Fibroblast of lung (primary cell): Measurements from ENCODE around the gene OR52N1. TPM values are rescaled to one million over a fixed set of nuclear protein-coding genes. Genes with fewer than 3 reads are reported as not detected.

ENCODE experiments used
- DNase-seq, 2 donors: peaks; one replicate each; pipeline versions ENCODE4 v3.0.0 to v3.0.0-alpha.2; 2010; ENCODE audit warnings: low read depth in 2 of 2
- H2AFZ ChIP-seq: 2 replicates; pipeline ENCODE4 v1.5.1; 2012; ENCODE audit warnings: low read length, control low read depth, inconsistent platforms
- H3K27ac ChIP-seq: 2 replicates; pipeline ENCODE4 v1.5.1; 2011; ENCODE audit warnings: low read length, control low read depth; ENCODE audit not compliant: insufficient read depth
- H3K27me3 ChIP-seq: 2 replicates; pipeline ENCODE4 v1.5.1; 2011; ENCODE audit warnings: mild to moderate bottlenecking, low read length; ENCODE audit not compliant: control insufficient read depth, insufficient read depth
- H3K36me3 ChIP-seq: 2 replicates; pipeline ENCODE4 v1.5.1; 2011; ENCODE audit warnings: low read length; ENCODE audit not compliant: control insufficient read depth, insufficient read depth
- H3K4me1 ChIP-seq: 2 replicates; pipeline ENCODE4 v1.5.1; 2011; ENCODE audit warnings: low read length; ENCODE audit not compliant: control insufficient read depth, insufficient read depth; ENCODE audit errors: extremely low read depth
- H3K4me2 ChIP-seq: 2 replicates; pipeline ENCODE4 v1.5.1; 2011; ENCODE audit warnings: low read length, control low read depth; ENCODE audit not compliant: insufficient read depth; ENCODE audit errors: extremely low read depth
- H3K4me3 ChIP-seq, 4 experiments: fragments of 200-600 bp in 1 of 4; sonication (generic) in 1 of 4; replicated peaks in 1 of 4; 2 replicates each; pipeline ENCODE4 v1.5.1; 2011 to 2016; ENCODE audit warnings: low read length in 4 of 4, low read depth in 3 of 4, mild to moderate bottlenecking in 3 of 4, control low read depth in 2 of 4, inconsistent platforms in 1 of 4, mixed read lengths in 1 of 4; ENCODE audit not compliant: insufficient read depth in 1 of 4; ENCODE audit errors: control extremely low read depth in 1 of 4
- H3K79me2 ChIP-seq: 2 replicates; pipeline ENCODE4 v1.5.1; 2012; ENCODE audit warnings: mild to moderate bottlenecking, low read length, inconsistent platforms; ENCODE audit not compliant: control insufficient read depth, insufficient read depth
- H3K9ac ChIP-seq: 2 replicates; pipeline ENCODE4 v1.5.1; 2011; ENCODE audit warnings: mild to moderate bottlenecking, low read length, control low read depth; ENCODE audit not compliant: insufficient read depth
- H3K9me3 ChIP-seq: 2 replicates; pipeline ENCODE4 v1.5.1; 2012; ENCODE audit warnings: low read depth, low read length; ENCODE audit not compliant: control insufficient read depth, insufficient read depth
- H4K20me1 ChIP-seq: 2 replicates; pipeline ENCODE4 v1.5.1; 2011; ENCODE audit warnings: low read length; ENCODE audit not compliant: control insufficient read depth, insufficient read depth; ENCODE audit errors: extremely low read depth
- EZH2 ChIP-seq: IDR thresholded peaks from 2 replicates; pipeline ENCODE4 v1.5.1; 2012; ENCODE audit warnings: low read length, control low read depth, mild to moderate bottlenecking; ENCODE audit errors: missing control alignments
- polyA plus RNA-seq, 2 donors: library from polyadenylated mRNA; depleted of rRNA in 1 of 2; stranded (reverse) in 1 of 2; unstranded in 1 of 2; fragments of >200 nt; gene quantifications; 2 replicates each; pipeline ENCODE4 v1.2.1, GENCODE V29; 2011 to 2012; ENCODE audit warnings: missing spikeins in 1 of 2
- total RNA-seq: library from RNA; depleted of rRNA; stranded (reverse); fragments of >200 nt; gene quantifications from 2 replicates; pipeline ENCODE4 v1.2.1, GENCODE V29; 2014
- TF ChIP-seq, protein P1 (sequence below), 2 donors: IDR thresholded peaks in 1 of 2; conservative IDR thresholded peaks in 1 of 2; 1 replicate in 1 of 2; 2 replicates in 1 of 2; pipeline ENCODE4 v1.5.1; 2011 to 2012; ENCODE audit warnings: low read length in 2 of 2, control low read depth in 1 of 2, inconsistent platforms in 1 of 2, low read depth in 1 of 2, mild to moderate bottlenecking in 1 of 2

The OR52N1 gene
- total and polyA plus RNA-seq, 2 donors (not counting 1 experiment from before 2014, with no cell fraction given), result not detected

DNA sequence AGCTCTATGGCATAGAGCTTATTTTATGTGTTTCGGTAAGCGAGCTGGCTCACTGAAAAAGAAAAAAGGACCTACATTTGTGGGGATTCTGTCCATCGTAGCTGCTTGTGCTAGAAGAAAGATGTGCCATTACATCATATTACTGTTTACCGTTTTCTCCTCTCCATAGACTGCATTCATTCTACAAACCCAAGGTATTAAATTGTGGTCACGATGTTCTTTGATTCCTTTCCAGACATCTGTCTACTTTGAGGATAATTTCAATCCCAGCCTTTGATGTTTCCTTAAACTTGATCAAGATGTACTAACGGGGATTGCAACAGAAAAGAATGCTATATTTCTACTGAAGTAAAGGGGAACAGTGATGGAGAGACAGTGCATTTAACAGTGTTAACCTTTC, 5.5 kb upstream of the OR52N1 start:
- Histone ChIP-seq H3K27me3 (no peaks in the 10 kb centered on the region), H2AFZ (no peak overlapping the region), H3K4me1 (no peaks in the 10 kb centered on the region), H3K79me2 (no peaks in the 10 kb centered on the region), H3K4me3 (no peak overlapping the region), H3K9ac (no peak overlapping the region), H3K36me3 (no peaks in the 10 kb centered on the region), H3K27ac (no peak overlapping the region), H4K20me1 (no peaks in the 10 kb centered on the region), H3K9me3 (no peaks in the 10 kb centered on the region), H3K4me2 (no peak overlapping the region)
- DNase-seq, result no peak
- TF ChIP-seq EZH2, result no peak
- TF ChIP-seq, protein P1, sequence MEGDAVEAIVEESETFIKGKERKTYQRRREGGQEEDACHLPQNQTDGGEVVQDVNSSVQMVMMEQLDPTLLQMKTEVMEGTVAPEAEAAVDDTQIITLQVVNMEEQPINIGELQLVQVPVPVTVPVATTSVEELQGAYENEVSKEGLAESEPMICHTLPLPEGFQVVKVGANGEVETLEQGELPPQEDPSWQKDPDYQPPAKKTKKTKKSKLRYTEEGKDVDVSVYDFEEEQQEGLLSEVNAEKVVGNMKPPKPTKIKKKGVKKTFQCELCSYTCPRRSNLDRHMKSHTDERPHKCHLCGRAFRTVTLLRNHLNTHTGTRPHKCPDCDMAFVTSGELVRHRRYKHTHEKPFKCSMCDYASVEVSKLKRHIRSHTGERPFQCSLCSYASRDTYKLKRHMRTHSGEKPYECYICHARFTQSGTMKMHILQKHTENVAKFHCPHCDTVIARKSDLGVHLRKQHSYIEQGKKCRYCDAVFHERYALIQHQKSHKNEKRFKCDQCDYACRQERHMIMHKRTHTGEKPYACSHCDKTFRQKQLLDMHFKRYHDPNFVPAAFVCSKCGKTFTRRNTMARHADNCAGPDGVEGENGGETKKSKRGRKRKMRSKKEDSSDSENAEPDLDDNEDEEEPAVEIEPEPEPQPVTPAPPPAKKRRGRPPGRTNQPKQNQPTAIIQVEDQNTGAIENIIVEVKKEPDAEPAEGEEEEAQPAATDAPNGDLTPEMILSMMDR (conservative IDR thresholded peaks at IDR 0.05 in 1 of 2, IDR thresholded peaks at IDR 0.05 in 1 of 2; ENCODE audit: low read depth in 1 of 2, low read length in 2 of 2), result no peak

DNA sequence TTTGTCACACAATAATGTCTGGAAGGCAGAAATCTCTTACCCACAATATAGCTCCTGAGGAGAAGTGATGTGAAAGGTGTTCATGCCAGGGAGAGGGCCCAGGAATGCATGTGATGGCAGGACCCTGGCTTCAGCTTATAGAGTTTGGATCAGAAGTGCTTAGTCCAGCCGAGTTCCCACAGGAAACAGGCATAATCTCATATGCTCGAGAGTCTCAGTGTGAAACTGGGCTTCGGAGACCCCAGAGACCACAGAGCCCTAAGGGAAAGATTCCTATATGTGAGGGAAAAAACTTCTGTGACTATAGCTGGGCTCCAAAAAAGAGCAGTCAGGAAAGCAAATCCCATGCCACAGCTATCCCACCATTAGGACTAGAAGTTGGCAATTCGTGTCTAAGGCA, 7.8 kb downstream of the OR52N1 start, which contains the start of gene OR52N5:
Gene OR52N5 (minus strand): TSS at position 101 of the 400 bp plus-strand sequence. CDS start 4,721 bp downstream, outside the sequence.
- Histone ChIP-seq H3K9ac (no peak within 1 kb of the TSS), H3K4me3 (no peak within 1 kb of the TSS), H3K27ac (no peak within 1 kb of the TSS), H3K4me1 (no peaks in the 10 kb centered on the region), H3K4me2 (no peak within 1 kb of the TSS), H4K20me1 (no peaks in the 10 kb centered on the region), H3K79me2 (no peaks in the 10 kb centered on the region), H3K27me3 (no peaks in the 10 kb centered on the region), H2AFZ (no peak within 1 kb of the TSS), H3K9me3 (no peaks in the 10 kb centered on the region), H3K36me3 (no peaks in the 10 kb centered on the region)
- DNase-seq, result no peak
- TF ChIP-seq, protein P1 (conservative IDR thresholded peaks at IDR 0.05 in 1 of 2, IDR thresholded peaks at IDR 0.05 in 1 of 2; ENCODE audit: low read depth in 1 of 2, low read length in 2 of 2), result no peak
- TF ChIP-seq EZH2, result no peak

DNA sequence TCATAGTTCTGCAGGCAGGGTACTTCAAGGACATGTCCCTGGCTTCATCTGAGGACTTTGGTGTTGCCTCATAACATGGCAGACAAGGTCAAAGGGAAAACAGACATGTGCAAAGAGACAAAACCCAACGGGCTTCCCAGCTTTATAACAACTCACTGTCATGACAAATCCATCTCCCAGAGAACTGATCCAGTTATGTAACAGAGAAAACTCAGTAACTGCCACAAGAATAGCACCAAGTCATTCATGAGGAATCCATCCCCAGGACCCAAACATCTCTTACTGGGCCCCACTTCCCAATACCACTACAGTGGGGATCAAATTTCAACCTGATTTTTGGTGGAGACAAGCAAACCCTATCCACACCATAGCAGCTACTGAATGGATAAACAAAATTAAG, 24.0 kb downstream of the OR52N1 start:
- no peaks in the 10 kb centered on the region for H3K27me3 ChIP-seq
- H2AFZ ChIP-seq, result no peak overlapping the region
- TF ChIP-seq, protein P1 (conservative IDR thresholded peaks at IDR 0.05 in 1 of 2, IDR thresholded peaks at IDR 0.05 in 1 of 2; ENCODE audit: low read depth in 1 of 2, low read length in 2 of 2), result no peak
- TF ChIP-seq EZH2, result no peak
- H3K4me2 ChIP-seq, result no peak overlapping the region
- H3K4me1 ChIP-seq, result no peaks in the 10 kb centered on the region
- DNase-seq, result peak in 1 of 2 donors; percentile 15
- no peaks in the 10 kb centered on the region for H3K9me3 ChIP-seq
- no peaks in the 10 kb centered on the region for H4K20me1 ChIP-seq
- no peak overlapping the region for H3K27ac ChIP-seq
- H3K9ac ChIP-seq, result no peak overlapping the region
- no peak overlapping the region for H3K4me3 ChIP-seq
- H3K36me3 ChIP-seq, result no peaks in the 10 kb centered on the region
- H3K79me2 ChIP-seq, result no peaks in the 10 kb centered on the region
